GM21619 (cell line): ENCODE results near the gene USE1.

Source experiments
- ATAC-seq: cut with Tn5 transposase; IDR thresholded peaks from one replicate; pipeline ENCODE4 v1.9.1; 2021; ENCODE audit not compliant: unreplicated experiment

USE1 gene

DNA sequence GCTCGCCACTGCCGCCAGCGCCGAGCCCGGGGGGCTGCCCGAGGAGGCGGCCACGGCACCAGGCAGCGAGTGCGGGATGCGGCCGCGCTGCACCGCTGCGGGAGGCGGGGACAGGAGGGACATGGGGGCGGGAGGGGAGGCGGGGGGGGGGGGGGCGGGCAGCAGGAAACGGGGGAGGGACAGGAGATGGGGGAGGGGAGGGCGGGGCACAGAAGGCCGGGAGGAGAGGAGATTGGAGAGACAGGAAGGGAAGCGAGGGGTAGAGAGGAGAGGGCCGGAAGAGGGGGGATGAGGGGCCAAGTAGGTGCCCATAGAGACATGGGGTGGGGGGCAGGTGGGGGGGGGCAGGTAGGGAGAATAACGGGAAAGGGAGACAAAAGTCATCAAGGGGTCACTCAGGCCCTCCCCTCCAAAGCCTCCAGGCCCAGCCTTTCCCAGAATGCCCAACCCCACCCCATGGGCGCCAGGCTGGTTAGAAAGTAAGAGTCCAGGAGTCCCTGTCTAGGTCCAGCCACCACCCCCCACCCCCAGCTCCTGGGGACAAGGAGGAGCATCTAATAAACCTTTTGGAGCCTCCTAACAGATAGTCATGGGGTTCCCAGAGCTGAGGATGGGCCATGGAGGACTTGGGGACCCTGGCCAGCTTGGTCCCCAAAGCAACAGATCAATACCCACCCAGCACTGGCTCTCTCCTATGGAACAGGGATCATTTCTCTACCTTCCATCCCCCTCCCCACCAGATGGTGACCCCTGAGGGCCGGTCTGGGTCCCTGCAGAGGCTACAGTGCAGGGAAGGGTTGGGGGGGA lies 21.0 kb downstream of the USE1 start:
- no peak for ATAC-seq

DNA sequence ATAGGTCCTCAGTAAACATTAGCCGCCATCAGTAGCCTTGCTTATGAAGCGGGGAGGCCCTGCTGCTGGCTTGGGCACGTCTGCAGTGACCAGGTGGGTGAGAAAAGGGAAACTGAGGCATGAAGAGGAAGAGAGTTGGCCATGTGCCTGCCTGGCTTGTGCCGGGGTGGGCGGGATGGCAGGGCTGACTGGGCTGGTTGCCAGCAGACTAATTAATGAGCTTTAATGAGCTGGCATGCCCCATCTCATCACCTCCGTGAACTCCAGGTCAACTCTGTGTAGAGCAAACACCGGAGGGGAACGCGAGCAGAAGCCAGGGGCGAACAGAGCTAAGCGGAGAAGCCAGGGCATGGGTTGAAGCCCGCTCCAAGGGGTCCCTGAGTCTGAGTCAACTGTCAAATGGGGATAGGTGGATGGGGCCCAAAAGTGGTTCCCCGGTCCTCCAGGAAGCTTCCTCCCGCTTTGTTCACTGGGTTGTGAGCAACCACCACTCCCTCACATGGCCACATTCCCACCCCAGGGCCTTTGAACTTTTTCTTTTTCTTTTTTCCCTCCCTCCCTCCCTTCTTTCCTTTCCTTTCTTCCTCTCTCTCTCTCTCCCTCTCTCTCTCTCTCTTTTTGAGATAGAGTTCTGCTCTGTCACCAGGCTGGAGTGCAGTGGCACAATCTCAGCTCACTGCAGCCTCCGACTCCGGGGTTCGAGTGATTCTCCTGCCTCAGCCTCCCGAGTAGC lies 21.8 kb downstream of the USE1 start:
- ATAC-seq: no peak

DNA sequence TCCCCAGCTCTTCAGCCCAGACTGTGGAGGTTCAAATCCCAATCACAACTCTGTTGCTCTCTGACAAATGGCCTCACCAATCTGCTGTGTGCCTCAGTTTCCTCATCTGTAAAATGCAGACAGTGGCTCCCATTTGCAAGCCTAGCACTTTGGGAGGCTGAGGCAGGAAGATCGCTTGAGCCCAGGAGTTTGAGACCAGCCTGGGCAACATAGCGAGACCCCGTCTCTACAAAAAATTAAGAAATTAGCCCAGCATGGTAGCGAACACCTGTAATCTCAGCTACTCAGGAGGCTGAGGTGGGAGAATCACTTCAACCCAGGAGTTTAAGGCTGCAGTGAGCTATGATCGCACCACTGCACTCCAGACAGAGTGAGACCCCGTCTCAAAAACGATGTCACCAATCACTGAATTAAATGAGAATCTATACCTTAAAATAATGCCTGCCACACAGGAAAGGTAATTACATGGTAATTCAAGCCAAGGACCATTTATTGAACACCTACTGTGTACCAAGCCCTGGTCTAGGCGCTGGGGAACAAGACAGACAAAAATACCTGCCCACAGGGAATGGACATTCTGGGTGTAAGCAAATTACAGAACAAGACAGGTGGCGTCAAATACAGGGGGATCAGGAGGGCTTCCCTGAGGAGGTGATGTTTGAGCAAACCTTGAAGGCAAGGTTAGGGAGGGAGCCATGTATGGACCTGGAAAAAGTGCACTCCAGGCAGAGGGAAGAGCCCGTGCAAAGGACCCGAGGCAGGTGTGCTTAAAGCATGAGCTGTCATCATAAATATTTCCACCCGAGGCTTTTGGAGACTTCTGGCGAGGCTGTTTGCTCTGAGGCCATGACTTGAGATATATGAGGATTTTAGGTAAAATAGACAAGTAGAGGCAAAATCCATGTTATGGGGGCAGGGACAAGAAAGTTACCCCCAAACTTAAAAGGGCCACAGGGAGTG lies 22.9 kb downstream of the USE1 start:
- ATAC-seq: no peak

DNA sequence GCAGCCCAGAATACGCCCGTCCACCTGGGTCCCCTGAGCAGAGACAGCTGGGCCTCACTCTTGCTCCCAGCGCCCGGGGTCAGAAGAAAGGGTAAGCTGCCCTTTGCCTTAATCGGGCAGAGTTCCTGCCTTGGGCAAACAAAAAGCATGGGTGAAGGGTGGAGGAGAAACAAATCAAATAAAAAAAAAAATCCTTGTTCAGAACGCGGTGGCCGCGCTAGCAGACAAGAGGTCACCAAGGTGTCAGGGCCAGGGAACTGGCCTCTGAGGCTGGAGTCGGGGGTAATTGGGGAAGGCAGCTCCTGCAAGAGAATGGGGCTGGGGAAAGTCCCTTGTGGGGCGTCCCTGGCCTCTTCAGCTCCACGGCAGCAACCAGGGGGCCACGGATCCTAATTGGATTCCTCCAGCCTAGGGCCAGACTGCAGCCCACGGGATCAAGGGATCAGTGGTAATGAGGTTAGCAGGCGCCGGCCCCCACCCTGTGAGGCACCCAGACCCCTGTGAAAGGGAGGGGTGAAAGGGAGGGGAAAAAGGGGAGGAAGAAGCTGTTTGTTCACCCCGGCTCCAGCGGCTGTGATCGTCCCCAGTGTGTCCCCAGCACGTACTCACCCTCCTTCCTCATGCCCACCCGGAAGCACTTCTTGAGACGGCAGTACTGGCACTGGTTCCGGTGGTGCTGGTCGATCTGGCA lies 25.1 kb downstream of the USE1 start:
- ATAC-seq: no peak

DNA sequence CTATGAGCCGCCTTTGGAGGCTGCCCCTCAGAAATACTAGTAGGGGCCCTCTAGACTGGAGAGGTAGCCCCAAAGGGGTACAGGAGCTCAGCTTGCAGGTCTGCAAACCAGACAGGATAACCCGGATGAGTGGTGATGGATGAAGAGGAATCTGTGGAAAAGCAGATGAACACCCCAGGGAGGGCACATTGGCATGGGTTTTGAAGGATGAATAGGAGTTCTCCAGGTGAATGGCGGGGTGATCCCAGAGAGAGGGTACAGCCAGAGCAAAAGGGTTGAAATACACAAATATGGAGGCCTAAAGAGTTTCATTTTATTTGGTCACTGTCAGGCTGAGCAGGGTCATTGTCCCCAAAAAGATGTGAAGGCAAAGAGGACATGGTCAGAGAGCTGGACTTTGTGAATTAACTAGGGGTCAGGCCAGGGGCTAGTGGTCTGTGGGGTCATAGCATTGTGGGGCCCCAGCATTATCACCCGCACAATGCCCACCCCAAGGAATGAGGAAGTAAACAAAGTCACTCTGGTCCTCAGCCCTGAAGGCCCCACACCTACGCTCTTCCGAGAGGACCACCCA lies 25.8 kb downstream of the USE1 start:
- ATAC-seq: no peak

DNA sequence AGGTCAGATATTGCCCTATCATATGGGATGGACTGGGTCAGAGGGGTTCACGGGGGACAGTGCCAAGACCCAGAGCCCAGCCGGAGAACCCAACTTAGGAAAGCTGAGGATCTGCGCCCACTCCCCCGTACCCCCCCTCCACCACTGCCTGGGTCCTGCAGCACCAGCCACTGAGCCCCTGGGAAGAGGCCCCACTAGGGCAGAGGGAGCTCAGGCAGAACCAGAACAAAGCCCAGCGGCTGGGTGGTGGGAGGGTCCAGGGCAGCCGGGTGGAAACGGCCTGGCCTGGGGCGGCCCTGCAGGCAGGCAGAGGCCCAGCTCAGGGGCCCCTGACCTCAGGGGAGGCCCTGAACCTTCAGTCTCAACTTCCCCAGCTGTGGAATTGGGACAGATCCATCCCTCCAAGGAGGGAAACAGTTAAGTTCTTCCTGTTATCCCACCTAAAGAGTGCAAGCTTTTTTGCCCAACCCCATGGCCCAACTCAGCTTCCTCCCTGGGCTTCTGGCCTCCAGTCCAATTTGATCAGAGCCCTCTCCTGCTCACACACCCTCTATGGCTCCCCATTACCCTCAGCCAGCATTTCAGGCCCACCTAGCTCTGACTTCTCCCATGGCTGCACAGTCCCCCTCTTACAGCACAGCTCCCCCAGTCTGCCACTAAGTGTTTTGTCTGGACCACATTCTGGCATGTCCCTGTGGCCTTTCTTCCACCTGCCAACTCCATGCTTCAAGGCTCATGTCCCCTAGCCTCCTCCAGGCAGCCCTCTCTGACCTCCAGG lies 27.5 kb downstream of the USE1 start:
- no peak for ATAC-seq

DNA sequence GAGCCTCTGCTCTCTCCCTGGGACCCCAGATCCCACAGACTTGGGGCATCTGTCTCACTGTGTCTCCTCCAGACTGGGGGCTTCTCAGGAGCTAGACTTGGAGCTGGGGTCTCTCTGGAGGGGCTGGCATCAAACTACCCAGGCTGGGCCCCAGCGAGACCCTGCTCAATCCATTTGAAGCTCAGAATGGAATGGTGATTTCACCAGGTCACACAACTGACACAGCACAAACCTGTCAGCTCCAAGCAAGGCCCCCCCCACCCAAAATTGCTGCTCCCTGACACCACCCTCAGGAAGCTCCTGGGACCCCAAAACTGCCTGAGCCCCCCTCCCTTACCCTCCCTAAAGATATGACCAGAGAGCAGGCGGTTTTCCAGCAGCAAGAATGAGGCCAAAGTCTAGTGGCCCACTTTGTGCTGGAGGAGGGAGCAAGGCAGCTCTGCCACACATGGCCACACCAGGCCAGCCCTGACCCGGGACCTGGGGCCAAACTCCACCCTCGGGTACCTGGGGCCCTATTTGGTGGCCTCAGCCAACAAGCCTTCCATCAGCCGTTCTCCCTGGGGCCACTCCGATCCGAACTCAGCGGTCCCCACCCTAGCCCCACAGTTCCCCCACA lies 28.2 kb downstream of the USE1 start:
- ATAC-seq: no peak

DNA sequence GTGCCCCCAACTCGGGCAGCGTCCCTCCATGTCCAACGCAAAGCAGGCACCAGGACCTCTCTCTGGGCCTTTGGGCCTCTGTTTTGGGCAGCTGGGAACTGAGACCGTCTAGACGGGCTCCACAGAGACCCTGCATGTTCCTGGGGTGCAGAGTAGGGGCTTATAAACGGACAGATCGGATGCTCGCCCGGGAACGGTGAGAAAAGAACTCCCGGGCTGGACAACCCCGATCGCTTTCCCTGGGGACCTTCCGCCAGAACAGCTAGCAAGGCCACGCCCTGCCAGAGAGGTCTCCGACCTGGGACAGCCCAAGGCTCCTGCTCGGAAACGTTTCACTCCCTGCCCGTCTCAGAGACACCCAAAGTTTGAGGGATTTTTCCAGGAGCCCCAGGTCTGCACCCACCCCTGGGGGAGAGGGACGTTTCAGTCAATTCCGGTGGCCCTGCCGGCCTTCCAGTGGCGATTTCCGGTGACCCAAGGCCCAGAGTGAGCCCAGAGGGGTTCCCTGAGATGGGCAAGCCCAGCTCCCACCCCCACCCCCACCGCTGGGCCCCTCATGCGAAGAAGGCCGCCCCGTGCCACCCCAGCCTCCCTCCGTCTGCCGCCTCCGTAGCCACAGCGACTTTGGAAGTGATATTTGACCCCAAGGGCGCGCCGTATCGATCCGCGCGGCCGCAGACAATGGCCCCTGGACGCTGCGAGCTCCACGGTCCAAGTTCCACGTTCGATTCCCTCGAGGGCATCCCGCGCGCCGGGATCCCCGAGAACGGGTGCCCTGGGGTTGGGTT lies 28.9 kb downstream of the USE1 start:
- ATAC-seq: no peak

DNA sequence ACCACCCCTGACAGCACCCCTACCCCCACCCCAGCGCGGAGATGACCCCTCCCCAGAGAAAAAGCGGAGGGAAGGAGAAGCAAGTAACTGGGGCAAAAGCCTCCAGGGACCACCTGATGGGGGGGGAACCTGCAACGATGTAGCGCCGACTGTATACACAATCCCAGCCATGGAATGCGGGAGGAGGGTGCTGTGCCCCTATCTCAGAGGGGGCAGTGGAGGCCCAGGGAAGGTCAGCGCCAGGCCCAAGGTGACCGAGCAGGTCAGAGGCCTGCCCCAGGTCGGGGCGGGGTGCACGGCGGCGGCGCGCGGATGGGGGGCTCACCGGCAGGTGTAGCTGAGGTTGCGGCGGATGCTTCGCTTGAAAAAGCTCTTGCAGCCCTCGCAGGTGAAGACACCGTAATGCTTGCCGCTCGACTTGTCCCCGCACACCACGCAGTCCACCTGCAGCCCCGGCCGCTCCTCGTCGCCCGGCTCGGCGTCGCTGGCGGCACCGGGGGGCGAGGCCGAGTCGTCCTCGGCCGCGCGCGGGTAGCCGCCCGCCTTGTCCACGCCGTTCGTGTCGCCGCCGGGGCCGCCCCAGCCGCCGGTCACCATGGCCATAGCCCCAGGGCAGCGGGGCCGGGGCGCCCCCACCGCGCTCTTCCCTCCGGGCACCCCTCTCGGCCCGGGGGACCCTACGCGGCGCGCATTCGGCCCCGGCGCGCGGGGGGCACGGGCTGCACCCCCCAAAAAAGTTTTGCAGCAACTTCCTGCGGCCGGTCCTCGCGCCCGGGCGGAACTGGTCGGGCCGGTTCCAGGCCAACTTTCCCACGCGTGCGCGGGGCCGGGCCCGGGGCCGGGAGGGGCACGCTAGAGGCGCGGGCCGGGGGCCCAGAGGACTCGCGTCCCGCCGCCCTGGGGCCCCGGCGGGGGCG lies 29.7 kb downstream of the USE1 start:
- no peak for ATAC-seq

DNA sequence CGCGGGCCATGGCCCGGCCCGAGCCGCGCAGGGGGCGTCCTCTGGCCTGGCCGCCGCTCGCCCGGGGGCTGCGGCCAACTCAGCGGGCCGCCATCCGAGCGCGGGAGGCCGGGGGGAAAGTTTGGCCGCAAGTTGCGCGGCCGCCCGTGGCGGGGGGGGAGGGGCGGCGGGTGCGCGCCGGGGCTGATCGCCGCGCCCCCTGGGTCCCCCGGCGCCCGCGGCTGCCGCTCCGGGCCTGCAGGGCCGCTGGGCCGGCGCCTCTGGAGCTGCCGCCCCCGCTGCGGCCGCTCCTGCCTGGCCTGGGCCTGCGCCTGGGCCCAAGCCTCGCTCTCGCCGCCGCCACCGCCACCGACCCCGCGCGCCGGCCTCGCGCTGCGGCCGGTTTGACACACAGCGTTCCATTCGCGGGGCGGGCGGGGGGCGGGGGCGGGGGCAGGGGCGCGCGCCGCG lies 30.4 kb downstream of the USE1 start, which contains the start of gene NR2F6:
NR2F6 (minus strand) TSS at position 385 of the 450 bp plus-strand sequence. CDS start 699 bp downstream, outside the sequence.
- no peak for ATAC-seq

DNA sequence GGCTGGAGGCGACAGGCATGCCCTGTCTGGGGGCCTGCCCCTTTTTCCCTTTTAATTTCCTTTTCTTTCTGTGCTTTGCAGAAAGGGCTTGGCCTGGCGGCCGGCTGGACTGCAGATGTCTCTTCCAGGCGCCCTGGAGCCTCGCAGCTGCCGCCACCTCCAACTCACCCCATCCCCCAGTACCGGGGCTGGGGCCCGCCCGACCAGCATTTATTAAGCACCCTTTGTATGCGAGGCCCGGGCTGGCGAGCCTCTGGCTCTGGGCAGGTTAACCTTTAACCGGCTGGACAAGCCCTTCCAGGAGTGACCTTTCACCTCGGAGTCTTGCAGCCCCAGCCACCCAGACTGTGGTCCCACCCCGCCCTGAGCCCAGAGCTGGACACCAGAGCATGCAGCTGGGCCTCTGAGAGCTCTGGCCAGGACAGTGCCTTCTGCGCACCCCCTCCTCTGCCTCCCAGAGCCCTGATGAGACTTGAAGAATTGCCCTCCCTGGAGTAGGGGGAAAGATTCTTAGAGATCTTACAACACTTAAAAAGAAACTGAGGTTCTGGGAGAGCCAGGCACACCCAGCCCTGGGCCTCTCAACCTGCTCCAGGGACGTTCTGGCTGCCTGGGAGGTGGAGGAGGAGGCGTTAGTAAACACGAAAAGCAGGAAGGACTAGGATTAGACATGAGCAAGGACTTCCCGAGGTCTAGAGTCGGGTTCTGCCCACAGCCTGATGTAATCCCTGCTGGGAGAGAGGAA lies 31.7 kb downstream of the USE1 start:
- ATAC-seq: no peak

DNA sequence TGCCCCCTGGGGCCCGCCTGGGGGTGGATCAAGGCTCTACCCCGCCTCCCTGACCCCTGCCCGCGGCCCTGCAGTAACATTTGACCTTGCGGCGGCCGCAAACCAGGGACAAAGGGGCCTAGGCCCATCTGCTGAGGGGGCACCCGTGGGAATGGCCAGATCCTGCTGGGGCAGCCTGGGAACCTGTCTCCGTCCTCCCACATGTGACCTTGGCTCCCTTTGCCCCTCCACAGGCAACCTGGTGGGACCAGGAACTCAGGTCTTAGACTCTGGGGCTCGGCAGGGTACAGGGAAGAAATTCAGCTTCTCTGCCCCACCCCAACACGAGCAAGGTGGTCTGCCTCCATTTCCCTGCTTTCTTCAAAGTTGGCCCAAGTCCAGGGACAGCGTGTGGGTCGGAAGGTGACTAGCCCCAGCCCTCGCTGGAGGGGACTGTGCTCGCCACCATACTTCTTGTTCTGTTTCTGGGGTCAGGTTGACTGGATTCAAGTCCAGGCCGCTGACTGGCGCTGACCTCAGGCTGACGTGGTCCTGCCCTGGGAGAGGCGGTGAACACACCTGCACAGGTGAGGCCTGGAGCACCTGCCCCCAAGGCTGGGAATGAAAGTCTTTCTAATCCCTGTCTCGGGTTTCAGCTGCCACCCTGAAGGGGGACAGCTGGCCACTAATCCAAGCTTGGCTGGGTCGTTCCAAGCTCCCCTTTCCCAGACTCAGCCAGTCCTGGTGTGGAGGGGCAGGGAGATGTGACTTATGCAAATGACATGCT lies 33.0 kb downstream of the USE1 start:
- ATAC-seq: no peak

DNA sequence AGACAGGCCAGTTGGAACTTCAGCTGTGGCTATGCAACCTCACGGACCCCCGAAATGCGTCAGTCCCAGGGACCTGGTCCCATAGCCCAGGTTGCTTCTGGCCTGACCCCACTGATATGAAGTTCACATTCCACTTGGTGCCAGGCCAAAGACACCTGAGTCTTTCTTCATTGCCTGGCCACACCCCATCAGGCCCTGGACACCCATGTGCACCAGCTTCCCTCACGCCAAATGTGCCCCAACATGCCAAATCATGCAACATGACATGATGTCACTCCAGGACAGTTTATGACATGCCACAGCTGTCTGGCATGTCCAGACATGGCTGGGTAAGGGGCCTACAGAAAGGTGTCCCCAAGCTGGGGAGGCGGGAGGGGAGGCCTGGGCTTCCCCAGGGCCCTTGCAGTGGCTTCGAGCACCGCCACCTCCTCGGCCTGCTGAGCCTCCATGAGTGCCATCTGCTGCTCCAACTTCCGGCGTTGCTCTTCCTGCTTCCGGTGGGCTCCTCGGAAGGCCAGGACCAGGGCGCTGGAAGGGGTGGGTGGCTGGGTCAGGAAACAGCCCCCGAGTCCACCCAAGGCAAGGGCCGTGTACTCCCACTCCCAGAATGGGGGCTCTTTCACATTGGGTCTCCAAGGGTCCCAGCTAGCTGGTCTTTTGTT lies 34.9 kb downstream of the USE1 start:
- no peak for ATAC-seq

DNA sequence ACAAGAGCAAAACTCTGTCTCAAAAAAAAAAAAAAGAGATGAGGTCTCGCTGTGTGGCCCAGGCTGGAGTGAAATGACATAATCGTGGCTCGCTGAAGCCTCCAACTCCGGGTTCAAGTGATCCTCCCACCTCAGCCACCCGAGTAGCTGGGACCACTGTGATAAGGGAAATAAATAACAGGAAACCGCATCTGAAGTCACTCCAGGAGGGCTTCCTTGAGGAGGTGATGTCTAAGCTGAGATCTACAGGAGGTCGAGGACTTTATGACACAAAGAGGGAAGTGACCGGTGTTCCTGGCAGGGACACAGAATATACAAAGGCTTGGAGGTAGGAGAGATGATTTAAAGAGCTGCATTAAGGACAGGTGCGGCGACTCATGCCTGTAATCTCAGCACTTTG lies 39.5 kb downstream of the USE1 start:
- ATAC-seq: no peak

DNA sequence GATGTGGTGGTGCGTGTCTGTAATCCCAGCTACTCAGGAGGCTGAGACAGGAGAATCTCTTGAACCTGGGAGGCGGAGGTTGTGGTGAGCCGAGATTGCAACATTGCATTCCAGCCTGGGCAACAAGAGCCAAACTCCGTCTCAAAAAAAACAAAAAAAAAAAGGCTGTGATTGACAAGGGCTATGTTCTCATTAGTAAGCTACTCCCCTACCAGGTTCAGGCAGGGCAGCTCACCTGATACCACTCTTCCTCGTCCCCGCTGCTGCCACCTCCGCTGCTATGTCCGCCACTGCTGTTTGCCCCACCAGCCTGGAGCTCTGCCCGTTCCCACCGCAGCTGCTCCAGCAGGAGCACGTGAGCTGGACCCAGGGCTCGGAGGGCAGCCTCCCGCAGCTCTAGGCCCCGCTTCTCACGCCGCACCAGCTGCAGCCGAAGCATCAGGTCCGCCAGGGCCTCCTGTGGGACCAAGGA lies 40.0 kb downstream of the USE1 start:
- no peak for ATAC-seq
